Rectal smooth muscle tissue (tissue), 1 donor: ENCODE results near the gene CACNA2D3.

ENCODE experiments used
- H3K27ac ChIP-seq: one replicate; pipeline ENCODE4 v1.7.0; 2013; ENCODE audit warnings: low read depth, low read length, inconsistent platforms
- H3K27me3 ChIP-seq: one replicate; pipeline ENCODE4 v1.7.0; 2013; ENCODE audit warnings: low read length; ENCODE audit not compliant: control insufficient read depth, insufficient read depth
- H3K36me3 ChIP-seq: one replicate; pipeline ENCODE4 v1.7.0; 2013; ENCODE audit warnings: low read length; ENCODE audit not compliant: control insufficient read depth, insufficient read depth
- H3K4me1 ChIP-seq: one replicate; pipeline ENCODE4 v1.7.0; 2013; ENCODE audit warnings: low read length; ENCODE audit not compliant: control insufficient read depth, insufficient read depth
- H3K4me3 ChIP-seq: one replicate; pipeline ENCODE4 v1.7.0; 2013; ENCODE audit warnings: low read length
- H3K9ac ChIP-seq: one replicate; pipeline ENCODE4 v1.7.0; 2013; ENCODE audit warnings: low read length

The CACNA2D3 gene

GRCh38 chr3:54810401-54810800 is 688.0 kb downstream of the CACNA2D3 start:
- no peak overlapping the region for H3K27ac ChIP-seq
- no peak overlapping the region for H3K4me3 ChIP-seq
- H3K36me3 ChIP-seq = no peaks in the 10 kb centered on the region
- H3K9ac ChIP-seq = no peak overlapping the region
- H3K4me1 ChIP-seq = no peaks in the 10 kb centered on the region
- no peaks in the 10 kb centered on the region for H3K27me3 ChIP-seq

- H3K27ac ChIP-seq = no peak overlapping the region
- no peak overlapping the region for H3K4me3 ChIP-seq
- H3K4me1 ChIP-seq = no peaks in the 10 kb centered on the region
- no peaks in the 10 kb centered on the region for H3K27me3 ChIP-seq
- no peaks in the 10 kb centered on the region for H3K36me3 ChIP-seq
- no peak overlapping the region for H3K9ac ChIP-seq
Observed at GRCh38 chr3:54814224-54814623, 691.9 kb downstream of the CACNA2D3 start.

DNA sequence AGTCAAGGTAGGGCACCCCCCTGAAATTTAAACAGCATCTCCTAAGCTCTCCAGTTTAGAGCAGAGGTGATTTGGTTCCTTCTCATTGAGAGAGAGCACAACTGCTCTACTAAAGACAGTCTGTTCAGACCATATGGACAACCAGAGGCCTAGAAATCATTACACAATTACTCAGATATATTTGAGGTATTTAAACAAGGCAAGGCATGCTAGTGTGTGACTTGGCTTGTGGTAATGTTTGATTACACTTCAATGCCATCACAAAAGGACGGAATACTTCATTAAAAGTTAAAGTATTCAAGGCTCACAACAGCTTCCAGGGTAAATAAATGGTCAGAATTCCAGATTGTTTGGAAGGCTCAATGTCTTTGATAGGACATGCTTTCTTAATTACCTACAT is 695.3 kb downstream of the CACNA2D3 start:
- no peak overlapping the region for H3K4me3 ChIP-seq
- H3K9ac ChIP-seq = no peak overlapping the region
- no peak overlapping the region for H3K27ac ChIP-seq
- H3K4me1 ChIP-seq = peaks cover 8% of the 10 kb centered on the region
- no peaks in the 10 kb centered on the region for H3K36me3 ChIP-seq
- H3K27me3 ChIP-seq = no peaks in the 10 kb centered on the region

GRCh38 chr3:54818486-54818885 is 696.1 kb downstream of the CACNA2D3 start:
- no peak overlapping the region for H3K4me3 ChIP-seq
- H3K4me1 ChIP-seq = peaks cover 8% of the 10 kb centered on the region
- H3K9ac ChIP-seq = no peak overlapping the region
- no peaks in the 10 kb centered on the region for H3K27me3 ChIP-seq
- no peak overlapping the region for H3K27ac ChIP-seq
- no peaks in the 10 kb centered on the region for H3K36me3 ChIP-seq

- Histone ChIP-seq H3K27ac (no peak overlapping the region), H3K4me3 (no peak overlapping the region), H3K9ac (no peak overlapping the region), H3K36me3 (no peaks in the 10 kb centered on the region), H3K4me1 (peaks cover 8% of the 10 kb centered on the region), H3K27me3 (no peaks in the 10 kb centered on the region)
Observed at GRCh38 chr3:54818942-54819341, 696.6 kb downstream of the CACNA2D3 start.

DNA sequence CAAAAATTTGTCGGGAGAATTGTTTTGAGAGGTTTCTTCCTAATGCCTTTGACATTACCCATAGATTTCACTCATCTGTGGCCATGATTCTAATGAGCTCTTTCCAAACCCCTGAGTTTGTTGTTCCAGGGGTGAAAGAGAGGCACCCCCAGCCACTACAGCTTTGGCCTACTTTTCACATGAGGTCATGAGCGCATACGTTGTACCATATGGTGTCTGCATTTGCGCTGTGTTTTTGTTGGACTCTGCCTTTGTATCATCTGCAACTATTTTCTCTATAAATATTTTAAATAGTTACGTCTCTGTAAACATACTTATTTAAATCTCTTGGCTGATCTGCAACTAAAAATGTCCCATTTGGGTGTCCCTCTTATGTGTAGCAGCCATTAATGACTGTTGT is 697.6 kb downstream of the CACNA2D3 start:
- no peaks in the 10 kb centered on the region for H3K36me3 ChIP-seq
- H3K4me1 ChIP-seq = peaks cover 8% of the 10 kb centered on the region
- H3K27me3 ChIP-seq = no peaks in the 10 kb centered on the region
- H3K9ac ChIP-seq = no peak overlapping the region
- no peak overlapping the region for H3K4me3 ChIP-seq
- H3K27ac ChIP-seq = no peak overlapping the region

DNA sequence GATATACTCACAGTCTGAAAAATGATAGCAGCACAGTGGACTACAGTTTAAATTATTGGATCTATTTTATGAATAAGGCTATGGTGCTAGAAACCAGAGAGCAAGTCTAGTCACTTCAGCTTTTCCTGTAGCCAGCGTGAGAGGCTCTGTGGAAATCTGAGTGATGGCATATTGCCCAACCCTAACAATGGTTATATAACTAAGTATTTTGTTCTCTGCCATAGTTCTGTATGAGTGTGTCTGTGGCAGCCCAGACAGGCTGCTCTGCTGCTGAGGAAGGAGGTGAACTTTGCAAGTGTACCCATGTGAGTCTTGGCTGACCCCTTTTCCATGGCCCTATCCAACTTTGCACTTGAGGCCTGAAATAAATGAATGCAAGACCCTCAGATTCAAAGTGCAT is 699.9 kb downstream of the CACNA2D3 start:
- Histone ChIP-seq H3K4me3 (no peak overlapping the region), H3K36me3 (no peaks in the 10 kb centered on the region), H3K27ac (peak overlapping the region; percentile 71), H3K4me1 (peaks cover 8% of the 10 kb centered on the region), H3K9ac (no peak overlapping the region), H3K27me3 (no peaks in the 10 kb centered on the region)

GRCh38 chr3:54826251-54826691 is 703.9 kb downstream of the CACNA2D3 start:
- Histone ChIP-seq H3K4me1 (peaks cover 8% of the 10 kb centered on the region), H3K27ac (no peak overlapping the region)

DNA sequence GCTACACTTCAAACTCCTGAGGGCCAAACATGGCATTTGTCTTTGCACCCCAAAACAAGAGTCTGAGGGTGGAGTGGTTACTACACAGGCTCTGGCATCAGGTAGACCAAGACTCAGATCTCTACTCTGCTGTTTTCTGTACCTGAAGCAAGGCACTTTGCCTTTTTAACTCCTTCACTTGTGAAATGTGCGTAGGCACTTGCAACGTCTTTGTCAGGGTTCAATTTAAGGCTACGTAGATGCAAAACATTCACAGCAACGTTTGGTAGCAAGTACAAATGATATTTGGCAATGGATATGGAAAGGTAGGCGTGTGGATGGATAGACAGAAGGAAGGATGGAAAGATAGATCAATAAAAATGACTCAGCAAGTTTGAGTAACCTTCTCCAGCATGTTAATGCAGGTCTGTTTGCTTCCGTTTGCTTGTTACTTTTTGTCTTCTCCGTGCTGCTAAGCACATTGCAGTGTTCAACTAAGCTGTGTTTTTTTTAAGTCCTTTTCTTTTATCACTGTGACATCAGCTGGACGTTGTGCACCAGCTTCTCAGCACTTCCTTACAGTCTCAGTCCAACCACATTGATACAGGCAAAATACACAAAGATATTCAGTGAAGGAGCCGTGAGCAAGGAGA is 704.8 kb downstream of the CACNA2D3 start:
- Histone ChIP-seq H3K4me1 (peaks cover 3% of the 10 kb centered on the region), H3K4me3 (no peak overlapping the region), H3K9ac (no peak overlapping the region), H3K27me3 (no peaks in the 10 kb centered on the region), H3K27ac (no peak overlapping the region), H3K36me3 (no peaks in the 10 kb centered on the region)

More at GRCh38 chr3:54826251-54826691, 703.9 kb downstream of the CACNA2D3 start:
- Histone ChIP-seq H3K4me3 (no peak overlapping the region), H3K27me3 (no peaks in the 10 kb centered on the region), H3K9ac (no peak overlapping the region), H3K36me3 (no peaks in the 10 kb centered on the region)

DNA sequence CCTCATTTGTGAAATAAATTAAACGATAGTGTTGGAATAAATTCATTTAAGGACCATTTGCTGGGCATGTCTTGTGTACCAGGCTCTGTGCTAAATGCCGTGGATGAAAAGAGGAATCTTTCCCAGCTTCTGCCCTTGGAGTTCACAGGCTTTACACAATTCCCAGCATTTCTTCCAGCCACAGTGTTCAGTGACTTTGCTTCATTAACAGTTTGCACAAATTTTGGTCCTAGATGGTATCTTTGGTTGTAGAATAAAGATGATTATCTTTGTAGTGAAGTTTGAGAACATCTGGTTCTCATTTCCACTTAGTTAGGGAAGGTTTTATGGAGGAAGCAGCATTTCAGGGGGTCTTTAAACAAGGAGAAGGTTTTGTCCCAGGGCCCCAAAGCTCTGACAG is 705.4 kb downstream of the CACNA2D3 start:
- no peak overlapping the region for H3K4me3 ChIP-seq
- no peaks in the 10 kb centered on the region for H3K27me3 ChIP-seq
- no peaks in the 10 kb centered on the region for H3K36me3 ChIP-seq
- no peak overlapping the region for H3K9ac ChIP-seq
- H3K4me1 ChIP-seq = no peaks in the 10 kb centered on the region
- no peak overlapping the region for H3K27ac ChIP-seq

- H3K36me3 ChIP-seq = no peaks in the 10 kb centered on the region
- H3K27ac ChIP-seq = no peak overlapping the region
- H3K4me3 ChIP-seq = no peak overlapping the region
- H3K27me3 ChIP-seq = no peaks in the 10 kb centered on the region
- H3K4me1 ChIP-seq = peaks cover 2% of the 10 kb centered on the region
- no peak overlapping the region for H3K9ac ChIP-seq
Observed at GRCh38 chr3:54830658-54831057, 708.3 kb downstream of the CACNA2D3 start.

DNA sequence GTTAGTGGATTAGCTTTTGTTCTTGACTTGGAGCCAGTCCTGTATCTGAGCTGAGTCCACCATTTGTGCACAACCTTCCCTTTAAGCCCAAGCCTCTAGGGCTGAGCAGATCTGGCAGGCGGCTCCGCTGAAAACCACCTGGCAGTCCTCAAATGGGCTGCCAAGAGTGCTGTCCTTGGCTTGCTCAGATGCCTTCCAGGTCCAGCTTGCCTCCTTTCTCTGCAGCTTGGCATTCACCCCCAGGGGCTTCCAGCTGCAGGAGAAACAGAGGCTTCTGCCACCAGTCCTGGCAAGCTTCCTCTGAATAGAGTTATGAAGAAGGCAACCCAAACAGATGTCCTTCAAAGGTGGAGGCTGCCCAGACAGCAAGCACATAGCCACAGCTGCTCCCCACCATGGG is 708.8 kb downstream of the CACNA2D3 start:
- Histone ChIP-seq H3K9ac (no peak overlapping the region), H3K4me3 (no peak overlapping the region), H3K27ac (no peak overlapping the region), H3K4me1 (peaks cover 2% of the 10 kb centered on the region), H3K27me3 (no peaks in the 10 kb centered on the region), H3K36me3 (no peaks in the 10 kb centered on the region)

DNA sequence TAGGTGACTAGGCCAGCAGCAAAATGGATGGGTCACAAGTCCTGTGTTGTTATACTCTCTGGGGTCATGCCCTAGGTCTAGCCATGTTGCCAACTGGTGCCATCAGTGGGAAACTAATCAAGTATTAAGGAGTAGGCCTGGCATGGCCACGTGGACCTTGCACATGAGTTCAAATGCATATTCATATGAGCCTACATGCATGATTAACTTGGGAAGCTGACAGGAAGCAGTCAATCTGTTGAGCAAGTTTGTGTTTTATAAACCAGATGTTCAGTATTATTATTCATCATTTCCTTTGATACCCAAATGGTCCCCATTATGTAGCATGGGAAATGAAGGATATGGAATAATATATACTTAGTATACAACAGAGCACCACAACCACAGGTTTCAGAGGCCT is 710.5 kb downstream of the CACNA2D3 start:
- Histone ChIP-seq H3K27me3 (no peaks in the 10 kb centered on the region), H3K4me1 (peaks cover 2% of the 10 kb centered on the region), H3K4me3 (no peak overlapping the region), H3K9ac (no peak overlapping the region), H3K36me3 (no peaks in the 10 kb centered on the region), H3K27ac (no peak overlapping the region)
